ENCODE results near the gene TMEM132D. TPM values are rescaled to one million over a fixed set of nuclear protein-coding genes. Genes with fewer than 3 reads are reported as not detected.

The TMEM132D gene
- total RNA-seq, 5 donors from 2014 or later (not counting 1 experiment from before 2014, with no cell fraction given), result not detected

- no peaks in the 10 kb centered on the region for H3K36me3 ChIP-seq (ENCODE audit: control insufficient read depth in 2 of 2, extremely low read depth in 1 of 2, insufficient read depth in 1 of 2, low read length in 1 of 2)
- H3K4me1 Mint-ChIP-seq, result no peaks in the 10 kb centered on the region
- H3K4me1 ChIP-seq (ENCODE audit: control insufficient read depth in 1 of 2, extremely low read depth in 1 of 2, insufficient read depth in 2 of 2, low read length in 2 of 2), result no peaks in the 10 kb centered on the region
- no peaks in the 10 kb centered on the region for H3K36me3 Mint-ChIP-seq
- peaks cover 0 to 7% of the 10 kb centered on the region in 2 experiments for H3K27me3 ChIP-seq (replicated peaks in 1 of 2; ENCODE audit: control insufficient read depth in 2 of 2, extremely low read depth in 1 of 2, insufficient read depth in 2 of 2, low read length in 1 of 2)
- no peak overlapping the region for H3K4me3 Mint-ChIP-seq
- no peak overlapping the region for H3K27ac ChIP-seq (ENCODE audit: low read length)
- ChIA-PET CTCF (no interaction called here), POLR2A (no interaction called here)
- H3K9me3 ChIP-seq, result no peaks in the 10 kb centered on the region
- no peak for ATAC-seq (replicated peaks in 1 of 4)
- peaks cover 0 to 8% (median 3%) of the 10 kb centered on the region in 3 donors for H3K9me3 Mint-ChIP-seq
- no peak for DNase-seq
- 95% methylated on average over 3 of the region's 3 CpGs for WGBS (ENCODE audit: insufficient coverage)
- H3K27ac Mint-ChIP-seq, result no peak overlapping the region
- no peaks in the 10 kb centered on the region for H3K27me3 Mint-ChIP-seq
- no peak overlapping the region for H3K4me3 ChIP-seq (ENCODE audit: control insufficient read depth in 1 of 2, extremely low read depth in 1 of 2, low read length in 1 of 2)
These were observed 878.8 kb downstream of the TMEM132D start for GRCh38 chr12:129025055-129025454.

Data from T-cell (primary cell).